IMR-90 (cell line): ENCODE measurements around the gene CCL14. TPM values are rescaled to one million over a fixed set of nuclear protein-coding genes. Genes with fewer than 3 reads are reported as not detected.

ENCODE experiments used
- ATAC-seq: fragments of 200-7000 bp; cut with Tn5 transposase; 2 replicates; pipeline ENCODE4 v1.9.1; 2020; ENCODE audit warnings: low read depth, mild to moderate bottlenecking, moderate library complexity
- BruUV-seq: library from RNA; stranded (reverse); fragments of 400-500 nt; replicated peaks from 2 replicates; lab custom pipeline; 2021; lab: Mats Ljungman, UMichigan
- CTCF ChIA-PET: fragments of 300-600 bp; formaldehyde crosslinking; extraction: SDS; loops from one replicate; lab custom pipeline; 2021; ENCODE audit warnings: antibody characterized with exemption; lab: Yijun Ruan, JAX
- POLR2A ChIA-PET: fragments of 300-600 bp; sonication (Branson Sonifier 250); formaldehyde crosslinking; loops from one replicate; lab custom pipeline; 2022; ENCODE audit warnings: antibody characterized with exemption; ENCODE audit not compliant: unreplicated experiment; lab: Charles Lee
- DNase-seq: peaks from one replicate; pipeline ENCODE4 v3.0.0; 2013
- H2AFZ ChIP-seq: replicated peaks from 2 replicates; pipeline ENCODE3; 2013; ENCODE audit warnings: low read length, mild to moderate bottlenecking; ENCODE audit not compliant: poor library complexity
- H2AK5ac ChIP-seq: 2 replicates; pipeline ENCODE4 v1.6.1; 2013; ENCODE audit warnings: low read depth, low read length, inconsistent platforms
- H2AK9ac ChIP-seq: replicated peaks from 2 replicates; pipeline ENCODE3; 2013; ENCODE audit warnings: mild to moderate bottlenecking, low read depth, low read length, moderate library complexity; ENCODE audit not compliant: poor library complexity
- H2BK120ac ChIP-seq: 2 replicates; pipeline ENCODE4 v1.6.1; 2013; ENCODE audit warnings: low read depth, low read length, inconsistent platforms
- H2BK15ac ChIP-seq: 3 replicates; pipeline ENCODE4 v1.6.1; 2013; ENCODE audit warnings: low read depth, low read length, inconsistent platforms
- H2BK20ac ChIP-seq: 2 replicates; pipeline ENCODE4 v1.6.1; 2013; ENCODE audit warnings: low read depth, mild to moderate bottlenecking, inconsistent platforms, low read length, moderate library complexity
- H2BK5ac ChIP-seq: 2 replicates; pipeline ENCODE4 v1.6.1; 2013; ENCODE audit warnings: mild to moderate bottlenecking, low read depth, low read length, inconsistent platforms; ENCODE audit not compliant: poor library complexity, severe bottlenecking
- H3K14ac ChIP-seq: replicated peaks from 2 replicates; pipeline ENCODE4 v1.6.1; 2013; ENCODE audit warnings: low read depth, low read length, inconsistent platforms
- H3K18ac ChIP-seq: 2 replicates; pipeline ENCODE4 v1.6.1; 2013; ENCODE audit warnings: low read depth, low read length, control low read depth
- H3K23ac ChIP-seq: 2 replicates; pipeline ENCODE4 v1.6.1; 2013; ENCODE audit warnings: low read depth, low read length, inconsistent platforms
- H3K27ac ChIP-seq: 2 replicates; pipeline ENCODE4 v1.5.1; 2013; ENCODE audit warnings: mild to moderate bottlenecking, control low read depth, low read length; ENCODE audit not compliant: insufficient read depth
- H3K27me3 ChIP-seq: 2 replicates; pipeline ENCODE4 v1.6.1; 2013; ENCODE audit warnings: low read length; ENCODE audit not compliant: control insufficient read depth, insufficient read depth
- H3K36me3 ChIP-seq: 2 replicates; pipeline ENCODE4 v1.6.1; 2013; ENCODE audit warnings: low read length, mixed read lengths; ENCODE audit not compliant: control insufficient read depth, insufficient read depth
- H3K4ac ChIP-seq: 2 replicates; pipeline ENCODE4 v1.6.1; 2013; ENCODE audit warnings: low read depth, low read length, inconsistent platforms
- H3K4me1 ChIP-seq: 2 replicates; pipeline ENCODE4 v1.6.1; 2013; ENCODE audit warnings: low read length, mixed read lengths; ENCODE audit not compliant: control insufficient read depth, insufficient read depth
- H3K4me2 ChIP-seq: 2 replicates; pipeline ENCODE4 v1.6.1; 2013; ENCODE audit warnings: low read depth, mild to moderate bottlenecking, control low read depth, low read length, moderate library complexity
- H3K4me3 ChIP-seq: 2 replicates; pipeline ENCODE4 v1.5.1; 2013; ENCODE audit warnings: low read depth, mild to moderate bottlenecking, control low read depth, low read length, moderate library complexity; ENCODE audit not compliant: insufficient read depth
- H3K56ac ChIP-seq: 2 replicates; pipeline ENCODE4 v1.6.1; 2013; ENCODE audit warnings: low read length, inconsistent platforms; ENCODE audit not compliant: insufficient read depth; ENCODE audit errors: extremely low read depth
- H3K79me1 ChIP-seq, 2 experiments: 2 replicates each; pipeline ENCODE4 v1.6.1; 2013; ENCODE audit warnings: low read length in 2 of 2, inconsistent platforms in 1 of 2, low read depth in 1 of 2
- H3K9ac ChIP-seq: 2 replicates; pipeline ENCODE4 v1.6.1; 2013; ENCODE audit warnings: low read depth, low read length, control low read depth
- H3K9me1 ChIP-seq: 2 replicates; pipeline ENCODE4 v1.6.1; 2013; ENCODE audit warnings: low read length, inconsistent platforms; ENCODE audit not compliant: insufficient read depth
- H3K9me3 ChIP-seq: 2 replicates; pipeline ENCODE4 v1.6.1; 2013; ENCODE audit warnings: low read length; ENCODE audit not compliant: control insufficient read depth, insufficient read depth
- H4K20me1 ChIP-seq: 2 replicates; pipeline ENCODE4 v1.6.1; 2013; ENCODE audit warnings: low read length, inconsistent platforms; ENCODE audit not compliant: insufficient read depth
- H4K5ac ChIP-seq: 2 replicates; pipeline ENCODE4 v1.6.1; 2013; ENCODE audit warnings: mild to moderate bottlenecking, low read depth, low read length, control low read depth
- H4K8ac ChIP-seq, 2 experiments: 2 replicates each; pipeline ENCODE4 v1.6.1; 2013; ENCODE audit warnings: low read depth in 2 of 2, low read length in 2 of 2, control low read depth in 1 of 2, inconsistent platforms in 1 of 2
- H4K91ac ChIP-seq: 2 replicates; pipeline ENCODE4 v1.6.1; 2013; ENCODE audit warnings: low read depth, low read length, inconsistent platforms; ENCODE audit not compliant: insufficient read depth
- BHLHE40 ChIP-seq: fragments of 150-350 bp; IDR thresholded peaks from 2 replicates; pipeline ENCODE4 v1.6.1; 2016; ENCODE audit warnings: mild to moderate bottlenecking, low read depth, low read length
- CEBPB ChIP-seq: IDR thresholded peaks from 2 replicates; pipeline ENCODE4 v1.6.1; 2012; ENCODE audit warnings: low read depth, low read length, improper control_type of control experiment
- CHD1 ChIP-seq: IDR thresholded peaks from 2 replicates; pipeline ENCODE4 v1.6.1; 2012; ENCODE audit warnings: low read depth, low read length, improper control_type of control experiment
- CTCF ChIP-seq: conservative IDR thresholded peaks from 2 replicates; pipeline ENCODE4 v1.5.1; 2012; ENCODE audit warnings: mild to moderate bottlenecking, low read depth, low read length, improper control_type of control experiment
- FOS ChIP-seq: fragments of 150-350 bp; IDR thresholded peaks from 2 replicates; pipeline ENCODE4 v1.6.1; 2016; ENCODE audit warnings: low read depth, low read length
- MAZ ChIP-seq: IDR thresholded peaks from 2 replicates; pipeline ENCODE4 v1.6.1; 2012; ENCODE audit warnings: low read depth, mild to moderate bottlenecking, low read length, improper control_type of control experiment, moderate library complexity, borderline replicate concordance
- MXI1 ChIP-seq: IDR thresholded peaks from 2 replicates; pipeline ENCODE4 v1.6.1; 2012; ENCODE audit warnings: low read depth, mild to moderate bottlenecking, low read length, moderate library complexity, borderline replicate concordance
- NFE2L2 ChIP-seq: fragments of 150-350 bp; IDR thresholded peaks from 2 replicates; pipeline ENCODE4 v1.6.1; 2016; ENCODE audit warnings: low read depth, mild to moderate bottlenecking, low read length
- POLR2A ChIP-seq: IDR thresholded peaks from 2 replicates; pipeline ENCODE4 v1.6.1; 2012; ENCODE audit warnings: mild to moderate bottlenecking, low read depth, low read length
- RAD21 ChIP-seq: IDR thresholded peaks from 2 replicates; pipeline ENCODE4 v1.6.1; 2012; ENCODE audit warnings: low read length, improper control_type of control experiment
- RCOR1 ChIP-seq: IDR thresholded peaks from 2 replicates; pipeline ENCODE4 v1.6.1; 2012; ENCODE audit warnings: mild to moderate bottlenecking, low read length, improper control_type of control experiment; ENCODE audit not compliant: insufficient replicate concordance
- RFX5 ChIP-seq: IDR thresholded peaks from 2 replicates; pipeline ENCODE4 v1.8.0; 2012; ENCODE audit warnings: low read depth, mild to moderate bottlenecking, low read length, moderate library complexity
- SMC3 ChIP-seq: fragments of 150-350 bp; IDR thresholded peaks from 2 replicates; pipeline ENCODE4 v1.6.1; 2016; ENCODE audit warnings: low read depth, mild to moderate bottlenecking, antibody characterized with exemption, low read length, moderate library complexity
- WGBS, 2 experiments: methylation state at CpG; one replicate each; pipeline versions ENCODE4 v1.1.5 to v1.1.7; 2013; ENCODE audit warnings: missing lambda C conversion rate in 2 of 2; ENCODE audit not compliant: insufficient read length in 1 of 2; ENCODE audit errors: extremely low coverage in 2 of 2; 5-methylcytosine and 5-hydroxymethylcytosine counted together
- dilution Hi-C: fragments of 300-500 bp; cut with HindIII; formaldehyde crosslinking; loops from one replicate; pipeline ENCODE4 v1.14.3; 2018; ENCODE audit warnings: low sequenced_read_pairs; ENCODE audit not compliant: unreplicated experiment
- in situ Hi-C: fragments of 300-500 bp; cut with MboI; formaldehyde crosslinking; loops from 3 replicates; pipeline ENCODE4 v1.14.3; 2019; ENCODE audit warnings: low sequenced_read_pairs, inconsistent platforms, mixed read lengths
- intact Hi-C: fragments of 100-400 bp; cut with micrococcal nuclease; formaldehyde crosslinking; loops from 2 replicates; pipeline ENCODE4 v1.10.0; 2022
- polyA plus RNA-seq, 3 experiments: library from polyadenylated mRNA; depleted of rRNA; stranded (reverse); fragments of >200 nt; gene quantifications; 2 replicates each; pipeline ENCODE4 v1.2.3, GENCODE V29; 2012; ENCODE audit warnings: low replicate concordance in 1 of 3
- total RNA-seq: library from RNA; depleted of rRNA; stranded (reverse); fragments of >200 nt; gene quantifications from 2 replicates; pipeline ENCODE4 v1.2.3, GENCODE V29; 2012
- TF ChIP-seq, protein P1 (sequence below): fragments of 150-350 bp; IDR thresholded peaks from 2 replicates; pipeline ENCODE4 v1.6.1; 2016; ENCODE audit warnings: low read depth, mild to moderate bottlenecking, low read length, moderate library complexity, borderline replicate concordance

Gene CCL14
- total and polyA plus RNA-seq, 2 of the 4 experiments (the other 2 are of a cell fraction), result not detected

GRCh38 chr17:36016555-36016954 lies 30.0 kb upstream of the CCL14 start:
- no peaks in the 10 kb centered on the region for H3K9me1 ChIP-seq
- no peak overlapping the region for H2AK9ac ChIP-seq
- dilution Hi-C loops, result no loop called here
- peaks cover 1% of the 10 kb centered on the region for H3K27me3 ChIP-seq
- no peak overlapping the region for H3K56ac ChIP-seq
- no peaks in the 10 kb centered on the region for H3K4me1 ChIP-seq
- no peak overlapping the region for H4K91ac ChIP-seq
- no peak overlapping the region for H3K27ac ChIP-seq
- H2AFZ ChIP-seq, result no peak overlapping the region
- no peak overlapping the region for H3K9ac ChIP-seq
- CTCF ChIA-PET, result no interaction called here
- H3K4ac ChIP-seq, result no peak overlapping the region
- H3K4me2 ChIP-seq, result no peak overlapping the region
- no TSS peak for BruUV-seq
- no peak for ATAC-seq
- no peaks in the 10 kb centered on the region for H4K20me1 ChIP-seq
- no peaks in the 10 kb centered on the region for H3K9me3 ChIP-seq
- H2AK5ac ChIP-seq, result no peak overlapping the region
- no peak overlapping the region for H2BK15ac ChIP-seq
- no peak overlapping the region for H3K18ac ChIP-seq
- POLR2A ChIA-PET, result no interaction called here
- no peak for TF ChIP-seq FOS
- no peak for TF ChIP-seq BHLHE40
- no peak for TF ChIP-seq CTCF
- no peak for TF ChIP-seq MXI1
- no peak for TF ChIP-seq NFE2L2
- TF ChIP-seq, protein P1, sequence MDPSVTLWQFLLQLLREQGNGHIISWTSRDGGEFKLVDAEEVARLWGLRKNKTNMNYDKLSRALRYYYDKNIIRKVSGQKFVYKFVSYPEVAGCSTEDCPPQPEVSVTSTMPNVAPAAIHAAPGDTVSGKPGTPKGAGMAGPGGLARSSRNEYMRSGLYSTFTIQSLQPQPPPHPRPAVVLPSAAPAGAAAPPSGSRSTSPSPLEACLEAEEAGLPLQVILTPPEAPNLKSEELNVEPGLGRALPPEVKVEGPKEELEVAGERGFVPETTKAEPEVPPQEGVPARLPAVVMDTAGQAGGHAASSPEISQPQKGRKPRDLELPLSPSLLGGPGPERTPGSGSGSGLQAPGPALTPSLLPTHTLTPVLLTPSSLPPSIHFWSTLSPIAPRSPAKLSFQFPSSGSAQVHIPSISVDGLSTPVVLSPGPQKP, result no peak
- no peak for TF ChIP-seq CHD1
- no peak for TF ChIP-seq RCOR1
- no peak for TF ChIP-seq POLR2A
- no peak for TF ChIP-seq RFX5
- TF ChIP-seq RAD21, result no peak
- TF ChIP-seq SMC3, result no peak
- TF ChIP-seq MAZ, result no peak
- no peak for TF ChIP-seq CEBPB
- no peak overlapping the region for H3K23ac ChIP-seq
- no peak overlapping the region for H4K5ac ChIP-seq
- H3K36me3 ChIP-seq, result no peaks in the 10 kb centered on the region
- H2BK20ac ChIP-seq, result no peak overlapping the region
- H3K14ac ChIP-seq, result no peak overlapping the region
- no peak overlapping the region for H3K4me3 ChIP-seq
- H2BK120ac ChIP-seq, result no peak overlapping the region
- DNase-seq, result no peak
- in situ Hi-C loops, result no loop called here
- intact Hi-C loops, result loop anchor here (2.0 kb wide), 1 partner anchor 18 kb away; no protein-coding TSS in a partner anchor
- H2BK5ac ChIP-seq, result no peak overlapping the region
- no peaks in the 10 kb centered on the region for H3K79me1 ChIP-seq
- WGBS, 2 experiments, result no CpG with 5 or more reads among the region's 2 CpGs
- H4K8ac ChIP-seq, result no peak overlapping the region
